Mesodermal cell (in vitro differentiated cells): ENCODE measurements around the gene UAP1. TPM values are rescaled to one million over a fixed set of nuclear protein-coding genes. Genes with fewer than 3 reads are reported as not detected.

Experiments used
- H3K27ac ChIP-seq: 2 replicates; pipeline ENCODE4 v1.7.0; 2013; ENCODE audit warnings: mild to moderate bottlenecking, low read depth, low read length, moderate library complexity; ENCODE audit not compliant: severe bottlenecking
- H3K36me3 ChIP-seq: 2 replicates; pipeline ENCODE4 v1.7.1; 2013; ENCODE audit warnings: mild to moderate bottlenecking, low read length, moderate library complexity; ENCODE audit not compliant: control insufficient read depth, insufficient read depth
- H3K4me1 ChIP-seq: one replicate; pipeline ENCODE4 v1.7.1; 2013; ENCODE audit warnings: mild to moderate bottlenecking, low read length; ENCODE audit not compliant: insufficient read depth, control insufficient read depth, poor library complexity, severe bottlenecking
- H3K4me3 ChIP-seq: 2 replicates; pipeline ENCODE4 v1.7.0; 2013; ENCODE audit warnings: low read length, control low read depth, mild to moderate bottlenecking; ENCODE audit not compliant: insufficient read depth, poor library complexity, severe bottlenecking; ENCODE audit errors: extremely low read depth
- H3K9me3 ChIP-seq: 2 replicates; pipeline ENCODE4 v1.7.1; 2013; ENCODE audit warnings: mild to moderate bottlenecking, low read length, moderate library complexity; ENCODE audit not compliant: control insufficient read depth
- WGBS, 2 experiments: methylation state at CpG; one replicate each; pipeline ENCODE4 v1.1.5; 2013; ENCODE audit warnings: missing lambda C conversion rate in 2 of 2; ENCODE audit not compliant: insufficient coverage in 2 of 2; 5-methylcytosine and 5-hydroxymethylcytosine counted together
- polyA plus RNA-seq, 2 experiments: library from polyadenylated mRNA; stranded (reverse); fragments of 50-300 nt; gene quantifications; one replicate each; pipeline ENCODE4 v1.2.3, GENCODE V29; 2013

The UAP1 gene
- polyA plus RNA-seq (2013, experiment 1 of 2) = 42.5 TPM
- 44.0 TPM for polyA plus RNA-seq (2013, experiment 2 of 2)

- 1 to 3% methylated on average over 32 to 45 of the region's 69 CpGs for WGBS, 2 experiments
- Histone ChIP-seq H3K4me1 (no peaks in the 10 kb centered on the region), H3K27ac (peak within 1 kb of the TSS; percentile 82)
Observed at GRCh38 chr1:162561616-162562469, at the start of gene UAP1. UAP1 (plus strand) TSS chr1:162561722; CDS start chr1:162566069, 4,347 bp downstream.

GRCh38 chr1:162527314-162527713, 34.2 kb upstream of the UAP1 start:
- Histone ChIP-seq H3K4me1 (no peaks in the 10 kb centered on the region), H3K27ac (no peak overlapping the region), H3K9me3 (no peaks in the 10 kb centered on the region), H3K36me3 (peaks cover 33% of the 10 kb centered on the region), H3K4me3 (no peak overlapping the region)

More at GRCh38 chr1:162561616-162562469, at the start of gene UAP1:
- Histone ChIP-seq H3K36me3 (peaks cover 9% of the 10 kb centered on the region), H3K4me3 (peak within 1 kb of the TSS; percentile 79), H3K9me3 (no peaks in the 10 kb centered on the region)

- H3K4me1 ChIP-seq = no peaks in the 10 kb centered on the region
- H3K9me3 ChIP-seq = no peaks in the 10 kb centered on the region
- WGBS, 2 experiments = 75 to 100% methylated on average over 1 to 2 of the region's 7 CpGs
Observed at GRCh38 chr1:162530307-162530987, 31.1 kb upstream of the UAP1 start.

GRCh38 chr1:162530988-162531319, 30.6 kb upstream of the UAP1 start:
- H3K4me3 ChIP-seq = no peak overlapping the region
- no peaks in the 10 kb centered on the region for H3K36me3 ChIP-seq
- no peak overlapping the region for H3K27ac ChIP-seq
- H3K9me3 ChIP-seq = no peaks in the 10 kb centered on the region
- WGBS, 2 experiments = no CpG with 5 or more reads among the region's 1 CpG
- no peaks in the 10 kb centered on the region for H3K4me1 ChIP-seq

More at GRCh38 chr1:162530307-162530987, 31.1 kb upstream of the UAP1 start:
- Histone ChIP-seq H3K4me3 (no peak overlapping the region), H3K27ac (no peak overlapping the region), H3K36me3 (peaks cover 2% of the 10 kb centered on the region)

GRCh38 chr1:162535501-162535900, 26.0 kb upstream of the UAP1 start:
- 92 to 100% methylated on average over 1 of the region's 1 CpG for WGBS, 2 experiments
- Histone ChIP-seq H3K36me3 (no peaks in the 10 kb centered on the region), H3K27ac (no peak overlapping the region), H3K4me3 (no peak overlapping the region), H3K4me1 (no peaks in the 10 kb centered on the region), H3K9me3 (no peaks in the 10 kb centered on the region)

- no peaks in the 10 kb centered on the region for H3K36me3 ChIP-seq
- H3K4me1 ChIP-seq = no peaks in the 10 kb centered on the region
- no peaks in the 10 kb centered on the region for H3K9me3 ChIP-seq
- no CpG with 5 or more reads among the region's 2 CpGs for WGBS, 2 experiments
- H3K4me3 ChIP-seq = no peak overlapping the region
- no peak overlapping the region for H3K27ac ChIP-seq
Observed at GRCh38 chr1:162536511-162536910, 25.0 kb upstream of the UAP1 start.

- Histone ChIP-seq H3K9me3 (no peaks in the 10 kb centered on the region), H3K36me3 (no peaks in the 10 kb centered on the region), H3K4me3 (no peak overlapping the region), H3K27ac (no peak overlapping the region), H3K4me1 (no peaks in the 10 kb centered on the region)
- no CpG with 5 or more reads among the region's 2 CpGs for WGBS, 2 experiments
Observed at GRCh38 chr1:162537216-162537615, 24.3 kb upstream of the UAP1 start.

- peak overlapping the region; percentile 24 for H3K27ac ChIP-seq
- no peaks in the 10 kb centered on the region for H3K4me1 ChIP-seq
- 100% methylated on average over 1 of the region's 1 CpG for WGBS, 2 experiments
- H3K9me3 ChIP-seq = peaks cover under 1% of the 10 kb centered on the region
- H3K36me3 ChIP-seq = no peaks in the 10 kb centered on the region
- H3K4me3 ChIP-seq = no peak overlapping the region
Observed at GRCh38 chr1:162538815-162539431, 22.6 kb upstream of the UAP1 start.

- Histone ChIP-seq H3K4me1 (no peaks in the 10 kb centered on the region), H3K27ac (no peak overlapping the region), H3K36me3 (no peaks in the 10 kb centered on the region), H3K4me3 (no peak overlapping the region), H3K9me3 (peaks cover 4% of the 10 kb centered on the region)
- WGBS, 2 experiments = 78 to 83% methylated on average over 3 of the region's 5 CpGs
Observed at GRCh38 chr1:162541619-162542141, 19.8 kb upstream of the UAP1 start.

- no peak overlapping the region for H3K27ac ChIP-seq
- H3K9me3 ChIP-seq = peaks cover 4% of the 10 kb centered on the region
- H3K4me3 ChIP-seq = no peak overlapping the region
- H3K36me3 ChIP-seq = no peaks in the 10 kb centered on the region
- WGBS, 2 experiments = 92 to 100% methylated on average over 1 to 2 of the region's 3 CpGs
- H3K4me1 ChIP-seq = no peaks in the 10 kb centered on the region
Observed at GRCh38 chr1:162543228-162543627, 18.3 kb upstream of the UAP1 start.
